HCT116 (cell line): ENCODE results near the gene PKD2L2. TPM values are rescaled to one million over a fixed set of nuclear protein-coding genes. Genes with fewer than 3 reads are reported as not detected.

Experiments used
- ATAC-seq: fragments of 200-7000 bp; cut with Tn5 transposase; 2 replicates; pipeline ENCODE4 v1.9.1; 2020; ENCODE audit warnings: mild to moderate bottlenecking, moderate library complexity
- BruUV-seq: library from RNA; stranded (reverse); fragments of 400-500 nt; replicated peaks from 2 replicates; lab custom pipeline; 2021; lab: Mats Ljungman, UMichigan
- CTCF ChIA-PET: fragments of 300-600 bp; sonication (Branson Sonifier 250); formaldehyde crosslinking; loops from one replicate; lab custom pipeline; 2021; ENCODE audit warnings: antibody characterized with exemption; lab: Charles Lee
- POLR2A ChIA-PET: fragments of 300-600, 350-600 bp; sonication (Branson Sonifier 250); formaldehyde crosslinking; loops from one replicate; lab custom pipeline; 2021; ENCODE audit warnings: antibody characterized with exemption; lab: Charles Lee
- RAD21 ChIA-PET, 2 experiments: fragments of 300-600 bp; sonication (Branson Sonifier 250); formaldehyde crosslinking; loops; one replicate each; lab custom pipeline; 2023; ENCODE audit warnings: low total read pairs in 2 of 2; ENCODE audit not compliant: uncharacterized antibody in 2 of 2, unreplicated experiment in 2 of 2, low non-redundant PET in 1 of 2; lab: Charles Lee
- DNase-seq: peaks from one replicate; pipeline ENCODE4 v3.0.0-alpha.2; 2010; ENCODE audit warnings: low read depth, low spot score
- H2AFZ ChIP-seq: fragments of 200-600 bp; shearing (Covaris generic), sonication (generic); 2 replicates; pipeline ENCODE4 v1.6.1; 2017; ENCODE audit warnings: low read depth, mixed run types, mixed read lengths, antibody characterized with exemption, low read length; ENCODE audit not compliant: poor library complexity, severe bottlenecking
- H3K27ac ChIP-seq: 2 replicates; pipeline ENCODE4 v1.5.1; 2012; ENCODE audit warnings: low read depth, low read length
- H3K27me3 ChIP-seq: fragments of 200-600 bp; sonication (generic); 2 replicates; pipeline ENCODE4 v1.6.1; 2016; ENCODE audit warnings: mixed run types, low read length, mixed read lengths; ENCODE audit not compliant: insufficient read depth
- H3K36me3 ChIP-seq, 2 experiments: fragments of 200-500 bp in 1 of 2; fragments of 200-600 bp in 1 of 2; sonication (Bioruptor generic) in 1 of 2; sonication (generic) in 1 of 2; 2 replicates each; pipeline versions ENCODE4 v1.5.1 to v1.6.1; 2014 to 2016; ENCODE audit warnings: low read length in 2 of 2, inconsistent platforms in 1 of 2, mixed read lengths in 1 of 2, mixed run types in 1 of 2; ENCODE audit not compliant: insufficient read depth in 2 of 2, control insufficient read depth in 1 of 2
- H3K4me1 ChIP-seq, 2 experiments: fragments of 200-600 bp in 1 of 2; sonication (generic) in 1 of 2; 2 replicates each; pipeline versions ENCODE4 v1.5.1 to v1.6.1; 2012 to 2017; ENCODE audit warnings: low read length in 2 of 2, inconsistent platforms in 1 of 2, mild to moderate bottlenecking in 1 of 2, mixed read lengths in 1 of 2, mixed run types in 1 of 2, moderate library complexity in 1 of 2; ENCODE audit not compliant: insufficient read depth in 2 of 2, control insufficient read depth in 1 of 2
- H3K4me2 ChIP-seq: fragments of 200-600 bp; sonication (generic); 2 replicates; pipeline ENCODE4 v1.6.1; 2017; ENCODE audit warnings: mixed run types, low read length, mixed read lengths
- H3K4me3 ChIP-seq, 2 experiments: fragments of 200-600 bp in 1 of 2; sonication (generic) in 1 of 2; replicated peaks in 1 of 2; 2 replicates each; pipeline ENCODE4 v1.5.1; 2011 to 2016; ENCODE audit warnings: low read length in 2 of 2, control low read depth in 1 of 2, low read depth in 1 of 2, mild to moderate bottlenecking in 1 of 2, mixed read lengths in 1 of 2, mixed run types in 1 of 2
- H3K79me2 ChIP-seq: fragments of 200-600 bp; sonication (generic); 2 replicates; pipeline ENCODE4 v1.6.1; 2017; ENCODE audit warnings: mild to moderate bottlenecking, mixed run types, low read length, moderate library complexity, mixed read lengths; ENCODE audit not compliant: insufficient read depth
- H3K9ac ChIP-seq: fragments of 200-600 bp; sonication (generic); 2 replicates; pipeline ENCODE4 v1.6.1; 2016; ENCODE audit warnings: low read length, mixed read lengths
- H3K9me2 ChIP-seq: fragments of 200-600 bp; sonication (generic), shearing (Covaris generic); 2 replicates; pipeline ENCODE4 v1.6.1; 2017; ENCODE audit warnings: mixed run types, mild to moderate bottlenecking, moderate library complexity; ENCODE audit not compliant: insufficient read depth
- H3K9me3 ChIP-seq, 2 experiments: fragments of 200-500 bp in 1 of 2; fragments of 200-600 bp in 1 of 2; sonication (Bioruptor generic) in 1 of 2; sonication (generic) in 1 of 2; 2 replicates each; pipeline ENCODE4 v1.6.1; 2014 to 2017; ENCODE audit warnings: low read length in 2 of 2, mixed read lengths in 2 of 2, inconsistent platforms in 1 of 2, low read depth in 1 of 2, mild to moderate bottlenecking in 1 of 2, mixed run types in 1 of 2, moderate library complexity in 1 of 2; ENCODE audit not compliant: control insufficient read depth in 1 of 2, insufficient read depth in 1 of 2
- H4K20me1 ChIP-seq: fragments of 200-600 bp; sonication (generic), shearing (Covaris generic); 2 replicates; pipeline ENCODE4 v1.6.1; 2017; ENCODE audit warnings: mixed run types, mild to moderate bottlenecking, moderate library complexity; ENCODE audit not compliant: insufficient read depth
- EGR1 ChIP-seq: IDR thresholded peaks from 2 replicates; pipeline ENCODE4 v1.6.1; 2012; ENCODE audit warnings: low read depth
- ELF1 ChIP-seq: IDR thresholded peaks from 2 replicates; pipeline ENCODE4 v1.6.1; 2012; ENCODE audit warnings: low read depth, borderline replicate concordance
- EZH2 ChIP-seq: fragments of 200-600 bp; sonication (generic); IDR thresholded peaks from 2 replicates; pipeline ENCODE4 v1.6.1; 2017; ENCODE audit warnings: antibody characterized with exemption, mixed run types
- POLR2A ChIP-seq: IDR thresholded peaks from 2 replicates; pipeline ENCODE4 v1.7.0; 2011; ENCODE audit warnings: borderline replicate concordance; ENCODE audit not compliant: insufficient read depth, insufficient read length; ENCODE audit errors: extremely low read depth
- SIN3A ChIP-seq: IDR thresholded peaks from 2 replicates; pipeline ENCODE4 v1.6.1; 2012; ENCODE audit warnings: low read depth
- ZBTB33 ChIP-seq: IDR thresholded peaks from 2 replicates; pipeline ENCODE4 v1.6.1; 2011; ENCODE audit warnings: mild to moderate bottlenecking, low read length, moderate library complexity; ENCODE audit not compliant: insufficient replicate concordance; ENCODE audit errors: extremely low read depth
- ZFX ChIP-seq: fragments of 450-650 bp; IDR thresholded peaks from 2 replicates; pipeline ENCODE4 v1.6.1; 2017
- intact Hi-C: fragments of 100-400 bp; cut with micrococcal nuclease; formaldehyde crosslinking; loops from 2 replicates; pipeline ENCODE4 v1.10.0; 2022
- total RNA-seq: library from RNA; stranded (reverse); gene quantifications from one replicate; pipeline ENCODE4 v1.2.1, GENCODE V29; 2021; ENCODE audit not compliant: unreplicated experiment
- TF ChIP-seq, protein P1 (sequence below), 3 experiments: fragments of 200-600 bp in 1 of 3; sonication (generic) in 1 of 3; IDR thresholded peaks in 2 of 3; conservative IDR thresholded peaks in 1 of 3; 2 replicates each; pipeline ENCODE4 v1.5.1; 2012 to 2017; ENCODE audit warnings: low read depth in 2 of 3, low read length in 2 of 3, antibody characterized with exemption in 1 of 3, borderline replicate concordance in 1 of 3, control low read depth in 1 of 3, mild to moderate bottlenecking in 1 of 3, mixed read lengths in 1 of 3, mixed run types in 1 of 3, moderate library complexity in 1 of 3; ENCODE audit not compliant: insufficient read depth in 1 of 3

Gene PKD2L2
- total RNA-seq, 1 experiment from 2014 or later = not detected

GRCh38 chr5:137916923-137917322 is 27.7 kb downstream of the PKD2L2 start:
- BruUV-seq = no TSS peak
- ChIA-PET CTCF (no interaction called here), POLR2A (interaction anchor here (0.7 kb wide), 1 partner anchor 8 kb away, joined by 5 read pairs; no protein-coding TSS in a partner anchor), RAD21 (no interaction called here)
- no peak for ATAC-seq
- Histone ChIP-seq H3K27me3 (no peaks in the 10 kb centered on the region), H3K36me3 (no peaks in the 10 kb centered on the region), H3K4me2 (no peak overlapping the region), H2AFZ (no peak overlapping the region), H4K20me1 (no peaks in the 10 kb centered on the region), H3K27ac (no peak overlapping the region), H3K9ac (no peak overlapping the region), H3K9me3 (no peaks in the 10 kb centered on the region; a peak in 1 of 4 replicates), H3K4me3 (no peak overlapping the region), H3K9me2 (no peaks in the 10 kb centered on the region), H3K79me2 (no peaks in the 10 kb centered on the region), H3K4me1 (no peaks in the 10 kb centered on the region)
- TF ChIP-seq ZFX (no peak), ZBTB33 (no peak), POLR2A (no peak), ELF1 (no peak), SIN3A (no peak), EGR1 (no peak), EZH2 (no peak)
- TF ChIP-seq, protein P1, sequence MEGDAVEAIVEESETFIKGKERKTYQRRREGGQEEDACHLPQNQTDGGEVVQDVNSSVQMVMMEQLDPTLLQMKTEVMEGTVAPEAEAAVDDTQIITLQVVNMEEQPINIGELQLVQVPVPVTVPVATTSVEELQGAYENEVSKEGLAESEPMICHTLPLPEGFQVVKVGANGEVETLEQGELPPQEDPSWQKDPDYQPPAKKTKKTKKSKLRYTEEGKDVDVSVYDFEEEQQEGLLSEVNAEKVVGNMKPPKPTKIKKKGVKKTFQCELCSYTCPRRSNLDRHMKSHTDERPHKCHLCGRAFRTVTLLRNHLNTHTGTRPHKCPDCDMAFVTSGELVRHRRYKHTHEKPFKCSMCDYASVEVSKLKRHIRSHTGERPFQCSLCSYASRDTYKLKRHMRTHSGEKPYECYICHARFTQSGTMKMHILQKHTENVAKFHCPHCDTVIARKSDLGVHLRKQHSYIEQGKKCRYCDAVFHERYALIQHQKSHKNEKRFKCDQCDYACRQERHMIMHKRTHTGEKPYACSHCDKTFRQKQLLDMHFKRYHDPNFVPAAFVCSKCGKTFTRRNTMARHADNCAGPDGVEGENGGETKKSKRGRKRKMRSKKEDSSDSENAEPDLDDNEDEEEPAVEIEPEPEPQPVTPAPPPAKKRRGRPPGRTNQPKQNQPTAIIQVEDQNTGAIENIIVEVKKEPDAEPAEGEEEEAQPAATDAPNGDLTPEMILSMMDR (IDR thresholded peaks at IDR 0.05 in 2 of 3, conservative IDR thresholded peaks at IDR 0.05 in 1 of 3; ENCODE audit: borderline replicate concordance in 1 of 3, insufficient read depth in 1 of 3, low read depth in 2 of 3, low read length in 2 of 3) = no peak
- no peak for DNase-seq
- intact Hi-C loops = no loop called here
